Prostate gland (tissue), 2 donors: ENCODE measurements around the gene NIPAL1. TPM values are rescaled to one million over a fixed set of nuclear protein-coding genes. Genes with fewer than 3 reads are reported as not detected.

Experiments
- DNase-seq: peaks from one replicate; pipeline ENCODE4 v3.0.0-alpha.2; 2019; ENCODE audit warnings: low spot score
- H3K27ac ChIP-seq, 2 donors: fragments of 200-600 bp; sonication (generic); 2 replicates each; pipeline ENCODE4 v1.5.1; 2017 to 2019
- H3K27me3 ChIP-seq: fragments of 200-600 bp; sonication (generic); replicated peaks from 2 replicates; pipeline ENCODE4 v1.5.1; 2019; ENCODE audit not compliant: insufficient read depth
- H3K36me3 ChIP-seq, 2 donors: fragments of 200-600 bp; sonication (generic); 1 replicate in 1 of 2; 2 replicates in 1 of 2; pipeline versions ENCODE4 v1.5.1 to v1.8.1; 2017 to 2019
- H3K4me1 ChIP-seq: fragments of 200-600 bp; sonication (generic); replicated peaks from 2 replicates; pipeline ENCODE4 v1.5.1; 2019
- H3K4me3 ChIP-seq, 2 donors: fragments of 200-600 bp; sonication (generic); 2 replicates each; pipeline ENCODE4 v1.5.1; 2017 to 2019
- H3K9me3 ChIP-seq: fragments of 200-600 bp; sonication (generic); 2 replicates; pipeline ENCODE4 v1.5.1; 2017
- POLR2A ChIP-seq: fragments of 450-650 bp; IDR thresholded peaks from one replicate; pipeline ENCODE4 v1.6.1; 2016; ENCODE audit warnings: antibody characterized with exemption, mild to moderate bottlenecking
- POLR2AphosphoS5 ChIP-seq: sonication (generic); formaldehyde crosslinking; IDR thresholded peaks from one replicate; pipeline ENCODE4 v1.6.1; 2017; ENCODE audit warnings: antibody characterized with exemption
- WGBS: methylation state at CpG from one replicate; pipeline ENCODE4 v1.1.5; 2018; 5-methylcytosine and 5-hydroxymethylcytosine counted together
- intact Hi-C: fragments of 100-400 bp; cut with DNase I; formaldehyde crosslinking; loops from one replicate; pipeline ENCODE4 v1.14.2; 2022
- total RNA-seq, 2 donors: library from RNA; depleted of rRNA; stranded (reverse); fragments of >200 nt; gene quantifications; one replicate each; pipeline ENCODE4 v1.1.0, GENCODE V29; 2016
- TF ChIP-seq, protein P1 (sequence below), 4 experiments: fragments of 200-600 bp in 2 of 4; fragments of 450-650 bp in 2 of 4; sonication (generic) in 2 of 4; IDR thresholded peaks; 1 replicate in 3 of 4; 2 replicates in 1 of 4; pipeline ENCODE4 v1.5.1; 2016 to 2019; ENCODE audit warnings: antibody characterized with exemption in 4 of 4, mild to moderate bottlenecking in 2 of 4, moderate library complexity in 2 of 4

NIPAL1 gene
- total RNA-seq, 2 donors from 2014 or later: 5.4 to 5.6 TPM

- no peak overlapping the region for H3K27ac ChIP-seq
- intact Hi-C loops: no loop called here
- no peak for DNase-seq
- 50% methylated on average over 4 of the region's 4 CpGs for WGBS
- TF ChIP-seq, protein P1, sequence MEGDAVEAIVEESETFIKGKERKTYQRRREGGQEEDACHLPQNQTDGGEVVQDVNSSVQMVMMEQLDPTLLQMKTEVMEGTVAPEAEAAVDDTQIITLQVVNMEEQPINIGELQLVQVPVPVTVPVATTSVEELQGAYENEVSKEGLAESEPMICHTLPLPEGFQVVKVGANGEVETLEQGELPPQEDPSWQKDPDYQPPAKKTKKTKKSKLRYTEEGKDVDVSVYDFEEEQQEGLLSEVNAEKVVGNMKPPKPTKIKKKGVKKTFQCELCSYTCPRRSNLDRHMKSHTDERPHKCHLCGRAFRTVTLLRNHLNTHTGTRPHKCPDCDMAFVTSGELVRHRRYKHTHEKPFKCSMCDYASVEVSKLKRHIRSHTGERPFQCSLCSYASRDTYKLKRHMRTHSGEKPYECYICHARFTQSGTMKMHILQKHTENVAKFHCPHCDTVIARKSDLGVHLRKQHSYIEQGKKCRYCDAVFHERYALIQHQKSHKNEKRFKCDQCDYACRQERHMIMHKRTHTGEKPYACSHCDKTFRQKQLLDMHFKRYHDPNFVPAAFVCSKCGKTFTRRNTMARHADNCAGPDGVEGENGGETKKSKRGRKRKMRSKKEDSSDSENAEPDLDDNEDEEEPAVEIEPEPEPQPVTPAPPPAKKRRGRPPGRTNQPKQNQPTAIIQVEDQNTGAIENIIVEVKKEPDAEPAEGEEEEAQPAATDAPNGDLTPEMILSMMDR (IDR thresholded peaks at IDR 0.05): no peak
- TF ChIP-seq POLR2AphosphoS5 (no peak), POLR2A (no peak)
- H3K27me3 ChIP-seq: no peaks in the 10 kb centered on the region
- no peaks in the 10 kb centered on the region for H3K9me3 ChIP-seq
- H3K36me3 ChIP-seq: no peaks in the 10 kb centered on the region
- H3K4me1 ChIP-seq: no peaks in the 10 kb centered on the region
- no peak overlapping the region for H3K4me3 ChIP-seq
Observed at GRCh38 chr4:48024522-48024921, 8.0 kb downstream of the NIPAL1 start.

DNA sequence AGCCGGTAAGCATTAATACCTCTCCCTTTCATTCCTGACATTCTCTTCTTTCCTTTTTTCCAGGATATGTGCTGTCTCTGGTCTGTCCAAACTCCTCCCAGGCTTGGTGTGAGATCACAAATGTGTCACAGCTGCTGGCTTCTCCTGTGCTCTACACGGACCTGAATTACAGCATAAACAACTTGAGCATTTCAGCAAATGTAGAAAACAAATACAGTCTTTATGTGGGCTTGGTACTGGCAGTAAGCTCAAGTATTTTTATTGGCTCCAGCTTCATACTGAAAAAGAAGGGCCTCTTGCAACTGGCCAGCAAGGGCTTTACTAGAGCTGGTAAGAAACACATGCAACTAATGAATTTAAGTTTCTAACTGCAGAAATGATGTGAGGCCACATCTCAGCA is 8.4 kb downstream of the NIPAL1 start:
- no peak overlapping the region for H3K27ac ChIP-seq
- no peaks in the 10 kb centered on the region for H3K4me1 ChIP-seq
- TF ChIP-seq, protein P1 (IDR thresholded peaks at IDR 0.05): no peak
- TF ChIP-seq POLR2A (no peak), POLR2AphosphoS5 (peak; percentile 17)
- no peaks in the 10 kb centered on the region for H3K9me3 ChIP-seq
- no peak for DNase-seq
- no peaks in the 10 kb centered on the region for H3K36me3 ChIP-seq
- no peaks in the 10 kb centered on the region for H3K27me3 ChIP-seq
- H3K4me3 ChIP-seq: no peak overlapping the region
- intact Hi-C loops: no loop called here
- 12% methylated on average over 2 of the region's 2 CpGs for WGBS

GRCh38 chr4:48027653-48028052 is 11.1 kb downstream of the NIPAL1 start:
- intact Hi-C loops: no loop called here
- no peaks in the 10 kb centered on the region for H3K9me3 ChIP-seq
- no peak for TF ChIP-seq POLR2AphosphoS5
- TF ChIP-seq, protein P1 (IDR thresholded peaks at IDR 0.05): no peak
- H3K27ac ChIP-seq: no peak overlapping the region
- no peak overlapping the region for H3K4me3 ChIP-seq
- no peaks in the 10 kb centered on the region for H3K36me3 ChIP-seq
- H3K4me1 ChIP-seq: no peaks in the 10 kb centered on the region
- no peaks in the 10 kb centered on the region for H3K27me3 ChIP-seq
- DNase-seq: no peak

- TF ChIP-seq POLR2AphosphoS5 (no peak), POLR2A (no peak)
- TF ChIP-seq, protein P1 (IDR thresholded peaks at IDR 0.05): no peak
- DNase-seq: no peak
- intact Hi-C loops: no loop called here
- H3K27me3 ChIP-seq: no peaks in the 10 kb centered on the region
- no peaks in the 10 kb centered on the region for H3K4me1 ChIP-seq
- H3K4me3 ChIP-seq: no peak overlapping the region
- WGBS: 48% methylated on average over 2 of the region's 2 CpGs
- no peaks in the 10 kb centered on the region for H3K9me3 ChIP-seq
- H3K36me3 ChIP-seq: no peaks in the 10 kb centered on the region
- no peak overlapping the region for H3K27ac ChIP-seq
Observed at GRCh38 chr4:48028696-48029095, 12.1 kb downstream of the NIPAL1 start.

GRCh38 chr4:48030470-48030869 is 13.9 kb downstream of the NIPAL1 start:
- no peak for DNase-seq
- H3K4me1 ChIP-seq: no peaks in the 10 kb centered on the region
- intact Hi-C loops: no loop called here
- WGBS: 64% methylated on average over 3 of the region's 3 CpGs
- H3K9me3 ChIP-seq: no peaks in the 10 kb centered on the region
- TF ChIP-seq POLR2AphosphoS5 (no peak), POLR2A (no peak)
- TF ChIP-seq, protein P1 (IDR thresholded peaks at IDR 0.05): no peak
- H3K27me3 ChIP-seq: no peaks in the 10 kb centered on the region
- no peaks in the 10 kb centered on the region for H3K36me3 ChIP-seq
- no peak overlapping the region for H3K27ac ChIP-seq
- no peak overlapping the region for H3K4me3 ChIP-seq
